Measurements from ENCODE around the gene EIF3B.
"Not testable (repeated sequence)": the region's sequence is repeated elsewhere in the genome, so short reads cannot be mapped to it uniquely, and the experiment has no call there.

The EIF3B gene

GRCh38 chr7:2354186-2354938 is at the start of gene EIF3B:
Gene EIF3B (plus strand): TSS chr7:2354827. CDS start chr7:2354922, 95 bp downstream.
- Histone ChIP-seq H2AFZ (ENCODE audit: low read depth, low read length) (peak within 1 kb of the TSS; percentile 93), H3K9me3 (ENCODE audit: insufficient read depth, low read length, severe bottlenecking) (no peaks in the 10 kb centered on the region), H3K9ac (ENCODE audit: low read depth, low read length) (peak within 1 kb of the TSS; percentile 77), H3K27ac (ENCODE audit: low read length) (peak within 1 kb of the TSS; percentile 97), H3K79me2 (ENCODE audit: insufficient read depth, low read length) (peaks cover 62% of the 10 kb centered on the region), H3K36me3 (ENCODE audit: insufficient read depth, low read length) (peaks cover 42% of the 10 kb centered on the region), H3K4me1 (ENCODE audit: insufficient read depth, low read length) (peaks cover 40% of the 10 kb centered on the region), H4K20me1 (ENCODE audit: insufficient read depth, low read length) (peaks cover 44% of the 10 kb centered on the region), H3K27me3 (ENCODE audit: insufficient read depth, low read length, poor library complexity) (no peaks in the 10 kb centered on the region), H3K4me3 (ENCODE audit: low read depth in 1 of 2, low read length in 2 of 2) (peak within 1 kb of the TSS; percentile 93 to 98), H3K4me2 (ENCODE audit: insufficient read depth, low read length) (peak within 1 kb of the TSS; percentile 81)
- DNase-seq: peak; percentile 89
- TF ChIP-seq EZH2 (IDR thresholded peaks at IDR 0.05; ENCODE audit: borderline replicate concordance, low read depth, low read length, severe bottlenecking): no peak
- TF ChIP-seq CTCF (IDR thresholded peaks at IDR 0.05; ENCODE audit: borderline replicate concordance, extremely low read depth, low read length, poor library complexity, severe bottlenecking): no peak
- ATAC-seq (ENCODE audit: insufficient read depth, low read depth): peak; percentile 88

- H3K36me3 ChIP-seq (ENCODE audit: insufficient read depth, low read length); H3K27me3 ChIP-seq (ENCODE audit: insufficient read depth, low read length, poor library complexity); H3K9ac ChIP-seq (ENCODE audit: low read depth, low read length); H3K9me3 ChIP-seq (ENCODE audit: insufficient read depth, low read length, severe bottlenecking); DNase-seq; H3K4me1 ChIP-seq (ENCODE audit: insufficient read depth, low read length); H3K4me2 ChIP-seq (ENCODE audit: insufficient read depth, low read length); H3K4me3 ChIP-seq (ENCODE audit: low read depth in 1 of 2, low read length in 2 of 2); H3K27ac ChIP-seq (ENCODE audit: low read length); ATAC-seq (ENCODE audit: insufficient read depth, low read depth); H4K20me1 ChIP-seq (ENCODE audit: insufficient read depth, low read length); H2AFZ ChIP-seq (ENCODE audit: low read depth, low read length): not testable (repeated sequence)
- peaks cover 40% of the 10 kb centered on the region for H3K79me2 ChIP-seq (ENCODE audit: insufficient read depth, low read length)
Measured at GRCh38 chr7:2305258-2305657, 49.4 kb upstream of the EIF3B start.

- ATAC-seq (ENCODE audit: insufficient read depth, low read depth): no peak
- Histone ChIP-seq H3K79me2 (ENCODE audit: insufficient read depth, low read length) (peaks cover 49% of the 10 kb centered on the region), H3K4me1 (ENCODE audit: insufficient read depth, low read length) (no peaks in the 10 kb centered on the region; the same call in 1 of the 2 replicates), H2AFZ (ENCODE audit: low read depth, low read length) (no peak overlapping the region), H3K4me3 (ENCODE audit: low read depth in 1 of 2, low read length in 2 of 2) (no peak overlapping the region), H3K9ac (ENCODE audit: low read depth, low read length) (no peak overlapping the region), H3K36me3 (ENCODE audit: insufficient read depth, low read length) (0 out of 2 replicates have a peak, but pooled peaks cover 4% of the 10 kb centered on the region), H4K20me1 (ENCODE audit: insufficient read depth, low read length) (peaks cover 5% of the 10 kb centered on the region; the same call in 1 of the 2 replicates), H3K9me3 (ENCODE audit: insufficient read depth, low read length, severe bottlenecking) (no peaks in the 10 kb centered on the region), H3K4me2 (ENCODE audit: insufficient read depth, low read length) (no peak overlapping the region), H3K27me3 (ENCODE audit: insufficient read depth, low read length, poor library complexity) (no peaks in the 10 kb centered on the region), H3K27ac (ENCODE audit: low read length) (no peak overlapping the region)
- TF ChIP-seq CTCF (IDR thresholded peaks at IDR 0.05; ENCODE audit: borderline replicate concordance, extremely low read depth, low read length, poor library complexity, severe bottlenecking) (no peak), EZH2 (IDR thresholded peaks at IDR 0.05; ENCODE audit: borderline replicate concordance, low read depth, low read length, severe bottlenecking) (no peak)
- DNase-seq: no peak
Measured at GRCh38 chr7:2306688-2307087, 47.9 kb upstream of the EIF3B start.

DNA sequence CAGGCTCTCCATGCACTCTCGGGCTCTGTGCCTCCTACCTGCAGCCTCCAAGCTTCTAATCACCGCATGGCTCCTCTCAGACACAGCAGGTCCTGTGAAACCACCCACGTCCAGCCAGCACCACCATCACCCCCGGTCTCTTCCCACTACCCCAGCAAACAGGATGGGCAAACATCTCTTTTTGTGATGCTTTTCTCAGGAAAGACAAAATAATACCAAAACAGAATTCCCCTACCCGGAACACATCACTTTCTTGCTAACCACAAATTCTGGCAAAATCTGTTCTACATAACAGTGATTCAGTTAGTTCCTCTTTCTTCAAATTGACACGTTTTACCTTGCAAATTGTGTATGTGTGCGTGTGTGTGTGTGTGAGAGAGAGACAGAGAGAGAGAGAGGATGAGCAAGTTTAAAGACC is 46.9 kb upstream of the EIF3B start:
- peaks cover 9% of the 10 kb centered on the region for H3K4me1 ChIP-seq (ENCODE audit: insufficient read depth, low read length)
- peaks cover 59% of the 10 kb centered on the region for H3K79me2 ChIP-seq (ENCODE audit: insufficient read depth, low read length)
- 0 out of 2 replicates have a peak, but pooled peaks cover 4% of the 10 kb centered on the region for H3K36me3 ChIP-seq (ENCODE audit: insufficient read depth, low read length)
- H3K9ac ChIP-seq (ENCODE audit: low read depth, low read length): no peak overlapping the region
- no peaks in the 10 kb centered on the region for H3K27me3 ChIP-seq (ENCODE audit: insufficient read depth, low read length, poor library complexity)
- no peaks in the 10 kb centered on the region for H3K9me3 ChIP-seq (ENCODE audit: insufficient read depth, low read length, severe bottlenecking)
- H4K20me1 ChIP-seq (ENCODE audit: insufficient read depth, low read length): peaks cover 7% of the 10 kb centered on the region; the same call in 1 of the 2 replicates
- no peak for ATAC-seq (ENCODE audit: insufficient read depth, low read depth)
- no peak overlapping the region for H3K4me2 ChIP-seq (ENCODE audit: insufficient read depth, low read length)
- no peak overlapping the region for H3K27ac ChIP-seq (ENCODE audit: low read length)
- no peak for DNase-seq
- no peak overlapping the region for H2AFZ ChIP-seq (ENCODE audit: low read depth, low read length)
- no peak for TF ChIP-seq CTCF (IDR thresholded peaks at IDR 0.05; ENCODE audit: borderline replicate concordance, extremely low read depth, low read length, poor library complexity, severe bottlenecking)
- H3K4me3 ChIP-seq (ENCODE audit: low read depth in 1 of 2, low read length in 2 of 2): no peak overlapping the region

All from DND-41 (cell line).